Ovary (tissue), 9 donors: ENCODE results near the gene AMBRA1. TPM values are rescaled to one million over a fixed set of nuclear protein-coding genes. Genes with fewer than 3 reads are reported as not detected.

ENCODE experiments used
- DNase-seq, 5 donors: peaks; one replicate each; pipeline ENCODE4 v3.0.0-alpha.2; 2019 to 2020
- H3K27ac ChIP-seq, 2 donors: fragments of 200-600 bp; one replicate each; pipeline versions ENCODE4 v1.5.1 to v1.8.0; 2019 to 2022
- H3K27me3 ChIP-seq: fragments of 200-600 bp; one replicate; pipeline ENCODE4 v1.8.0; 2022
- H3K36me3 ChIP-seq: fragments of 200-600 bp; sonication (generic); one replicate; pipeline ENCODE4 v1.5.1; 2019
- H3K4me1 ChIP-seq: one replicate; pipeline ENCODE4 v1.8.1; 2013; ENCODE audit warnings: mild to moderate bottlenecking, moderate library complexity; ENCODE audit not compliant: insufficient read depth
- H3K4me3 ChIP-seq: fragments of 200-600 bp; sonication (generic); one replicate; pipeline ENCODE4 v1.5.1; 2017
- H3K9me3 ChIP-seq, 2 donors: fragments of 200-600 bp in 1 of 2; sonication (generic) in 1 of 2; one replicate each; pipeline versions ENCODE4 v1.5.1 to v1.8.1; 2013 to 2019; ENCODE audit warnings: mild to moderate bottlenecking in 1 of 2, moderate library complexity in 1 of 2
- CTCF ChIP-seq, 3 donors: fragments of 450-650 bp in 2 of 3; fragments of 200-600 bp in 1 of 3; IDR thresholded peaks; one replicate each; pipeline versions ENCODE4 v1.5.1 to v1.8.0; 2016 to 2022; ENCODE audit warnings: antibody characterized with exemption in 3 of 3, mild to moderate bottlenecking in 1 of 3
- EP300 ChIP-seq: sonication (generic); formaldehyde crosslinking; IDR thresholded peaks from one replicate; pipeline ENCODE4 v1.6.1; 2017; ENCODE audit warnings: antibody characterized with exemption
- POLR2A ChIP-seq: fragments of 450-650 bp; IDR thresholded peaks from one replicate; pipeline ENCODE4 v1.6.1; 2017; ENCODE audit warnings: antibody characterized with exemption, mild to moderate bottlenecking, moderate library complexity
- WGBS, 3 donors: extraction: QIAGEN DNeasy Blood & Tissue Kit in 1 of 3; methylation state at CpG; one replicate each; pipeline versions ENCODE4 v1.1.5 to v1.1.7; 2013 to 2017; 5-methylcytosine and 5-hydroxymethylcytosine counted together
- intact Hi-C, 4 donors: fragments of 100-400 bp; cut with DNase I; formaldehyde crosslinking; loops; one replicate each; pipeline versions ENCODE4 v1.11.0 to v1.15.1; 2022 to 2023
- polyA plus RNA-seq, 2 donors: library from polyadenylated mRNA; stranded (reverse); fragments of 200-250 nt in 1 of 2; fragments of 350-450 nt in 1 of 2; fragmentation: Illumina TruSeq in 1 of 2; extraction: RNeasy Lipid Tissue Mini Kit (QIAGEN cat#74804) in 1 of 2; gene quantifications; one replicate each; pipeline ENCODE4 v1.2.3, GENCODE V29; 2013 to 2014
- total RNA-seq, 7 donors: library from RNA; depleted of rRNA in 2 of 7; stranded (reverse); fragments of >200 nt in 2 of 7; fragmentation: NEBNext Ultra II Directional in 3 of 7; extraction: Animal tissue kit (Norgen Biotek cat#: 25700) in 3 of 7; gene quantifications; one replicate each; pipeline versions ENCODE4 v1.1.0 to v1.2.4, GENCODE V29; 2016 to 2023
- donor health status: DM: no; HTN: no; CAD: no; lungs with moderate emphysema.
- donor health status: DM: no; HTN: no; CAD: no.
- donor health status: Bipolar disorder and iron deficiency.
- donor health status: DM: yes; HTN: yes; CAD: no.
- donor health status: DM: no; HTN: no; CAD: no.
- donor health status: DM: yes; HTN: yes; CAD: no.

Gene AMBRA1
- total and polyA plus RNA-seq, 9 donors, result 18.7 to 38.1 (median 30.1) TPM

GRCh38 chr11:46597609-46598219 lies 3.9 kb upstream of the AMBRA1 start:
- Histone ChIP-seq H3K27ac (no peak overlapping the region), H3K36me3 (no peaks in the 10 kb centered on the region), H3K4me1 (peaks cover under 1% of the 10 kb centered on the region), H3K9me3 (no peaks in the 10 kb centered on the region), H3K4me3 (no peak overlapping the region), H3K27me3 (no peaks in the 10 kb centered on the region)
- WGBS, 3 donors, result 75 to 78% (median 77%) methylated on average over 6 of the region's 6 CpGs
- intact Hi-C loops, result no loop called here
- no peak for TF ChIP-seq EP300
- DNase-seq, result no peak

GRCh38 chr11:46597155-46597554 lies 3.3 kb upstream of the AMBRA1 start:
- H3K4me3 ChIP-seq, result no peak overlapping the region
- intact Hi-C loops, result no loop called here
- no peak overlapping the region for H3K27ac ChIP-seq
- H3K9me3 ChIP-seq, result no peaks in the 10 kb centered on the region
- no peak for TF ChIP-seq POLR2A
- TF ChIP-seq EP300, result no peak
- no peak for TF ChIP-seq CTCF (IDR thresholded peaks at IDR 0.05)
- DNase-seq, result no peak
- WGBS, 3 donors, result 92 to 100% (median 93%) methylated on average over 1 of the region's 1 CpG
- H3K36me3 ChIP-seq, result no peaks in the 10 kb centered on the region
- no peaks in the 10 kb centered on the region for H3K27me3 ChIP-seq
- H3K4me1 ChIP-seq, result peaks cover 5% of the 10 kb centered on the region

GRCh38 chr11:46594785-46595184 lies 962 bp upstream of the AMBRA1 start:
- 91 to 93% (median 92%) methylated on average over 10 of the region's 10 CpGs for WGBS, 3 donors
- H3K9me3 ChIP-seq, result no peaks in the 10 kb centered on the region
- intact Hi-C loops, result no loop called here
- no peaks in the 10 kb centered on the region for H3K27me3 ChIP-seq
- no peaks in the 10 kb centered on the region for H3K36me3 ChIP-seq
- H3K4me3 ChIP-seq, result no peak overlapping the region
- TF ChIP-seq CTCF (IDR thresholded peaks at IDR 0.05), result no peak
- TF ChIP-seq POLR2A, result no peak
- TF ChIP-seq EP300, result no peak
- H3K4me1 ChIP-seq, result peaks cover 8% of the 10 kb centered on the region
- DNase-seq, result no peak
- H3K27ac ChIP-seq, result no peak overlapping the region

- intact Hi-C loops, result no loop called here
- Histone ChIP-seq H3K36me3 (no peaks in the 10 kb centered on the region), H3K4me1 (peaks cover 8% of the 10 kb centered on the region), H3K4me3 (peak overlapping the region; percentile 87), H3K27me3 (no peaks in the 10 kb centered on the region), H3K27ac (peak overlapping the region in 1 of 2 donors; percentile 60), H3K9me3 (no peaks in the 10 kb centered on the region)
- 29 to 30% (median 29%) methylated on average over 3 of the region's 3 CpGs for WGBS, 3 donors
- no peak for DNase-seq
- TF ChIP-seq POLR2A, result no peak
Observed at GRCh38 chr11:46594374-46594700, 514 bp upstream of the AMBRA1 start.

- Histone ChIP-seq H3K27ac (no peak overlapping the region), H3K27me3 (no peaks in the 10 kb centered on the region), H3K9me3 (no peaks in the 10 kb centered on the region), H3K4me3 (no peak overlapping the region), H3K4me1 (peaks cover 8% of the 10 kb centered on the region), H3K36me3 (no peaks in the 10 kb centered on the region)
- 54 to 58% (median 55%) methylated on average over 11 of the region's 11 CpGs for WGBS, 3 donors
- TF ChIP-seq POLR2A, result no peak
- TF ChIP-seq CTCF (IDR thresholded peaks at IDR 0.05), result no peak
- no peak for TF ChIP-seq EP300
- intact Hi-C loops, result no loop called here
- DNase-seq, result no peak
Observed at GRCh38 chr11:46590740-46591605, 2.9 kb downstream of the AMBRA1 start.
